Stimulated activated CD8-positive, alpha-beta memory T cell treated with anti-CD3 and anti-CD28 coated beads, Interleukin-15, amount 100 ng/mL, for 48 hours (primary cell): Measurements from ENCODE around the gene SLC15A1.

Source experiments
- DNase-seq, 2 donors: peaks; one replicate each; pipeline ENCODE4 v3.0.0-alpha.2; 2020; ENCODE audit warnings: low read depth in 2 of 2

SLC15A1 gene

GRCh38 chr13:98751367-98751782, 1.1 kb downstream of the SLC15A1 start:
- no peak for DNase-seq

- no peak for DNase-seq
Measured at GRCh38 chr13:98749501-98749900, 3.0 kb downstream of the SLC15A1 start.

- no peak for DNase-seq
Measured at GRCh38 chr13:98746968-98747367, 5.5 kb downstream of the SLC15A1 start.

- DNase-seq = no peak
Measured at GRCh38 chr13:98743377-98743776, 9.1 kb downstream of the SLC15A1 start.

GRCh38 chr13:98742961-98743360, 9.5 kb downstream of the SLC15A1 start:
- DNase-seq = no peak

- no peak for DNase-seq
Measured at GRCh38 chr13:98741741-98742435, 10.6 kb downstream of the SLC15A1 start.

GRCh38 chr13:98740131-98740530, 12.3 kb downstream of the SLC15A1 start:
- no peak for DNase-seq

GRCh38 chr13:98738993-98739392, 13.5 kb downstream of the SLC15A1 start:
- DNase-seq = no peak

GRCh38 chr13:98738213-98738612, 14.3 kb downstream of the SLC15A1 start:
- DNase-seq = no peak

- no peak for DNase-seq
Measured at GRCh38 chr13:98731925-98732324, 20.5 kb downstream of the SLC15A1 start.

GRCh38 chr13:98731038-98731437, 21.4 kb downstream of the SLC15A1 start:
- no peak for DNase-seq

GRCh38 chr13:98730441-98730840, 22.0 kb downstream of the SLC15A1 start:
- no peak for DNase-seq

GRCh38 chr13:98729658-98730057, 22.8 kb downstream of the SLC15A1 start:
- no peak for DNase-seq

- no peak for DNase-seq
Measured at GRCh38 chr13:98722958-98723357, 29.5 kb downstream of the SLC15A1 start.

- DNase-seq = no peak
Measured at GRCh38 chr13:98721825-98722510, 30.5 kb downstream of the SLC15A1 start.

- no peak for DNase-seq
Measured at GRCh38 chr13:98719527-98720250, 32.8 kb downstream of the SLC15A1 start.

GRCh38 chr13:98717891-98718290, 34.6 kb downstream of the SLC15A1 start:
- DNase-seq = no peak

- DNase-seq = no peak
Measured at GRCh38 chr13:98717256-98717655, 35.2 kb downstream of the SLC15A1 start.

GRCh38 chr13:98710521-98710920, 42.0 kb downstream of the SLC15A1 start:
- no peak for DNase-seq

GRCh38 chr13:98707281-98707999, 45.0 kb downstream of the SLC15A1 start:
- no peak for DNase-seq

- DNase-seq = no peak
Measured at GRCh38 chr13:98706446-98707110, 45.9 kb downstream of the SLC15A1 start.

GRCh38 chr13:98697791-98698190, 54.7 kb downstream of the SLC15A1 start:
- no peak for DNase-seq
